HepG2 (cell line): ENCODE measurements around the gene CFAP54. TPM values are rescaled to one million over a fixed set of nuclear protein-coding genes. Genes with fewer than 3 reads are reported as not detected.

Source experiments
- ARID2 ChIP-seq: sonication (generic); formaldehyde crosslinking; IDR thresholded peaks from 2 replicates; pipeline ENCODE4 v1.8.1; 2022; ENCODE audit warnings: mild to moderate bottlenecking, missing genetic modification reagents, borderline replicate concordance
- DDIT3 ChIP-seq: sonication (generic); formaldehyde crosslinking; IDR thresholded peaks from 2 replicates; pipeline ENCODE4 v1.4.0; 2020; ENCODE audit warnings: mild to moderate bottlenecking, missing genetic modification reagents
- HHEX ChIP-seq: IDR thresholded peaks from 2 replicates; pipeline ENCODE4 v1.6.1; 2016; ENCODE audit warnings: control low read depth
- HNF1A ChIP-seq, 2 experiments: sonication (generic) in 1 of 2; formaldehyde crosslinking in 1 of 2; IDR thresholded peaks; 2 replicates each; pipeline versions ENCODE4 v1.4.0 to v1.6.1; 2016 to 2020; ENCODE audit warnings: borderline replicate concordance in 1 of 2, low read depth in 1 of 2, mild to moderate bottlenecking in 1 of 2, missing genetic modification reagents in 1 of 2
- REXO4 ChIP-seq: sonication (generic); formaldehyde crosslinking; IDR thresholded peaks from 2 replicates; pipeline ENCODE4 v1.8.0; 2022; ENCODE audit warnings: missing genetic modification reagents, mild to moderate bottlenecking, borderline replicate concordance
- TMF1 ChIP-seq: sonication (generic); formaldehyde crosslinking; IDR thresholded peaks from 2 replicates; pipeline ENCODE4 v1.8.1; 2022; ENCODE audit warnings: low read depth, missing genetic modification reagents
- ZFP41 ChIP-seq: sonication (generic); formaldehyde crosslinking; IDR thresholded peaks from 2 replicates; pipeline ENCODE4 v1.4.0; 2020; ENCODE audit warnings: mild to moderate bottlenecking, missing genetic modification reagents, borderline replicate concordance
- ZNF446 ChIP-seq: sonication (generic); formaldehyde crosslinking; IDR thresholded peaks from 2 replicates; pipeline ENCODE4 v1.5.0; 2020; ENCODE audit warnings: mild to moderate bottlenecking, missing genetic modification reagents
- polyA plus RNA-seq, 8 experiments: library from polyadenylated mRNA; depleted of rRNA in 3 of 8; stranded (reverse) in 7 of 8; unstranded in 1 of 8; fragments of >200 nt; fragmentation: Illumina TruSeq in 4 of 8; extraction: Trizol in 4 of 8; gene quantifications; 2 replicates each; pipeline versions ENCODE4 v1.2.1 to v1.2.3, GENCODE V29; 2011 to 2016; ENCODE audit warnings: low read depth in 4 of 8, missing spikeins in 1 of 8, mixed read lengths in 1 of 8; ENCODE audit not compliant: insufficient read depth in 1 of 8
- total RNA-seq, 5 experiments: library from RNA; depleted of rRNA; stranded (reverse); fragments of >200 nt; fragmentation: Illumina TruSeq; extraction: Trizol; gene quantifications; 2 replicates each; pipeline ENCODE4 v1.2.3, GENCODE V29; 2016; ENCODE audit warnings: low read depth in 1 of 5
- TF ChIP-seq, protein P1 (sequence below): sonication (generic); formaldehyde crosslinking; IDR thresholded peaks from 2 replicates; pipeline ENCODE4 v1.5.1; 2020; ENCODE audit warnings: missing genetic modification reagents, mild to moderate bottlenecking, borderline replicate concordance
- TF ChIP-seq, protein P2 (sequence below): sonication (generic); formaldehyde crosslinking; IDR thresholded peaks from 2 replicates; pipeline ENCODE4 v1.4.0; 2020; ENCODE audit warnings: missing genetic modification reagents, borderline replicate concordance
- TF ChIP-seq, protein P3 (sequence below): sonication (generic); formaldehyde crosslinking; IDR thresholded peaks from 2 replicates; pipeline ENCODE4 v1.8.1; 2023; ENCODE audit warnings: mild to moderate bottlenecking, missing genetic modification reagents
- TF ChIP-seq, protein P4 (sequence below): sonication (generic); formaldehyde crosslinking; IDR thresholded peaks from 2 replicates; pipeline ENCODE4 v1.5.1; 2020; ENCODE audit warnings: mild to moderate bottlenecking, missing genetic modification reagents

The CFAP54 gene
- total and polyA plus RNA-seq, 2 of the 13 experiments (the other 11 are each of a cell fraction or from before 2014, with no cell fraction given), result not detected

- TF ChIP-seq, protein P1, sequence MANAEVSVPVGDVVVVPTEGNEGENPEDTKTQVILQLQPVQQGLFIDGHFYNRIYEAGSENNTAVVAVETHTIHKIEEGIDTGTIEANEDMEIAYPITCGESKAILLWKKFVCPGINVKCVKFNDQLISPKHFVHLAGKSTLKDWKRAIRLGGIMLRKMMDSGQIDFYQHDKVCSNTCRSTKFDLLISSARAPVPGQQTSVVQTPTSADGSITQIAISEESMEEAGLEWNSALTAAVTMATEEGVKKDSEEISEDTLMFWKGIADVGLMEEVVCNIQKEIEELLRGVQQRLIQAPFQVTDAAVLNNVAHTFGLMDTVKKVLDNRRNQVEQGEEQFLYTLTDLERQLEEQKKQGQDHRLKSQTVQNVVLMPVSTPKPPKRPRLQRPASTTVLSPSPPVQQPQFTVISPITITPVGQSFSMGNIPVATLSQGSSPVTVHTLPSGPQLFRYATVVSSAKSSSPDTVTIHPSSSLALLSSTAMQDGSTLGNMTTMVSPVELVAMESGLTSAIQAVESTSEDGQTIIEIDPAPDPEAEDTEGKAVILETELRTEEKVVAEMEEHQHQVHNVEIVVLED, result no peak
- TF ChIP-seq, protein P2, sequence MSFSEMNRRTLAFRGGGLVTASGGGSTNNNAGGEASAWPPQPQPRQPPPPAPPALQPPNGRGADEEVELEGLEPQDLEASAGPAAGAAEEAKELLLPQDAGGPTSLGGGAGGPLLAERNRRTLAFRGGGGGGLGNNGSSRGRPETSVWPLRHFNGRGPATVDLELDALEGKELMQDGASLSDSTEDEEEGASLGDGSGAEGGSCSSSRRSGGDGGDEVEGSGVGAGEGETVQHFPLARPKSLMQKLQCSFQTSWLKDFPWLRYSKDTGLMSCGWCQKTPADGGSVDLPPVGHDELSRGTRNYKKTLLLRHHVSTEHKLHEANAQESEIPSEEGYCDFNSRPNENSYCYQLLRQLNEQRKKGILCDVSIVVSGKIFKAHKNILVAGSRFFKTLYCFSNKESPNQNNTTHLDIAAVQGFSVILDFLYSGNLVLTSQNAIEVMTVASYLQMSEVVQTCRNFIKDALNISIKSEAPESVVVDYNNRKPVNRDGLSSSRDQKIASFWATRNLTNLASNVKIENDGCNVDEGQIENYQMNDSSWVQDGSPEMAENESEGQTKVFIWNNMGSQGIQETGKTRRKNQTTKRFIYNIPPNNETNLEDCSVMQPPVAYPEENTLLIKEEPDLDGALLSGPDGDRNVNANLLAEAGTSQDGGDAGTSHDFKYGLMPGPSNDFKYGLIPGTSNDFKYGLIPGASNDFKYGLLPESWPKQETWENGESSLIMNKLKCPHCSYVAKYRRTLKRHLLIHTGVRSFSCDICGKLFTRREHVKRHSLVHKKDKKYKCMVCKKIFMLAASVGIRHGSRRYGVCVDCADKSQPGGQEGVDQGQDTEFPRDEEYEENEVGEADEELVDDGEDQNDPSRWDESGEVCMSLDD (CRISPR knock-in tag), result no peak
- TF ChIP-seq HHEX, result 0 out of 2 replicates have a peak, but pooled peaks have one; percentile 36
- no peak for TF ChIP-seq ZNF446 (CRISPR knock-in tag)
- TF ChIP-seq ZFP41, result no peak
- TF ChIP-seq, protein P3, sequence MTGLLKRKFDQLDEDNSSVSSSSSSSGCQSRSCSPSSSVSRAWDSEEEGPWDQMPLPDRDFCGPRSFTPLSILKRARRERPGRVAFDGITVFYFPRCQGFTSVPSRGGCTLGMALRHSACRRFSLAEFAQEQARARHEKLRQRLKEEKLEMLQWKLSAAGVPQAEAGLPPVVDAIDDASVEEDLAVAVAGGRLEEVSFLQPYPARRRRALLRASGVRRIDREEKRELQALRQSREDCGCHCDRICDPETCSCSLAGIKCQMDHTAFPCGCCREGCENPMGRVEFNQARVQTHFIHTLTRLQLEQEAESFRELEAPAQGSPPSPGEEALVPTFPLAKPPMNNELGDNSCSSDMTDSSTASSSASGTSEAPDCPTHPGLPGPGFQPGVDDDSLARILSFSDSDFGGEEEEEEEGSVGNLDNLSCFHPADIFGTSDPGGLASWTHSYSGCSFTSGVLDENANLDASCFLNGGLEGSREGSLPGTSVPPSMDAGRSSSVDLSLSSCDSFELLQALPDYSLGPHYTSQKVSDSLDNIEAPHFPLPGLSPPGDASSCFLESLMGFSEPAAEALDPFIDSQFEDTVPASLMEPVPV (CRISPR knock-in tag), result no peak
- TF ChIP-seq, protein P4, sequence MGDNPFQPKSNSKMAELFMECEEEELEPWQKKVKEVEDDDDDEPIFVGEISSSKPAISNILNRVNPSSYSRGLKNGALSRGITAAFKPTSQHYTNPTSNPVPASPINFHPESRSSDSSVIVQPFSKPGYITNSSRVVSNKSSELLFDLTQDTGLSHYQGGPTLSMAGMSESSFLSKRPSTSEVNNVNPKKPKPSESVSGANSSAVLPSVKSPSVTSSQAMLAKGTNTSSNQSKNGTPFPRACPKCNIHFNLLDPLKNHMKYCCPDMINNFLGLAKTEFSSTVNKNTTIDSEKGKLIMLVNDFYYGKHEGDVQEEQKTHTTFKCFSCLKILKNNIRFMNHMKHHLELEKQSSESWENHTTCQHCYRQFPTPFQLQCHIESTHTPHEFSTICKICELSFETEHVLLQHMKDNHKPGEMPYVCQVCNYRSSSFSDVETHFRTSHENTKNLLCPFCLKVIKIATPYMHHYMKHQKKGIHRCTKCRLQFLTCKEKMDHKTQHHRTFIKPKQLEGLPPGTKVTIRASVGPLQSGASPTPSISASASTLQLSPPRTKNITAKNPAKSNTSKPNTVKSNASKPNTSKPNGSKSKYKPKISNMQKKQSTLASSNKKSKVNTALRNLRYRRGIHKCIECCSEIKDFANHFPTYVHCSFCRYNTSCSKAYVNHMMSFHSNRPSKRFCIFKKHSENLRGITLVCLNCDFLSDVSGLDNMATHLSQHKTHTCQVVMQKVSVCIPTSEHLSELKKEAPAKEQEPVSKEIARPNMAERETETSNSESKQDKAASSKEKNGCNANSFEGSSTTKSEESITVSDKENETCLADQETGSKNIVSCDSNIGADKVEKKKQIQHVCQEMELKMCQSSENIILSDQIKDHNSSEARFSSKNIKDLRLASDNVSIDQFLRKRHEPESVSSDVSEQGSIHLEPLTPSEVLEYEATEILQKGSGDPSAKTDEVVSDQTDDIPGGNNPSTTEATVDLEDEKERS (CRISPR knock-in tag), result no peak
- no peak for TF ChIP-seq TMF1 (CRISPR knock-in tag)
- TF ChIP-seq ARID2 (CRISPR knock-in tag), result no peak
- TF ChIP-seq REXO4 (CRISPR knock-in tag), result no peak
- TF ChIP-seq DDIT3, result no peak
- no peak for TF ChIP-seq HNF1A (IDR thresholded peaks at IDR 0.05; ENCODE audit: low read depth)
- TF ChIP-seq HNF1A (CRISPR knock-in tag; IDR thresholded peaks at IDR 0.05; ENCODE audit: borderline replicate concordance), result no peak
Observed at GRCh38 chr12:96534339-96534738, 45.0 kb downstream of the CFAP54 start (continued).
